NCI-H2107 treated with DMSO at 0.1 percent for 48 hours (cell line): ENCODE data around the gene OR8H1.

Experiments used
- DNase-seq: peaks from one replicate; lab custom pipeline; 2025; ENCODE audit not compliant: unreplicated experiment; lab: John Stamatoyannopoulos, UW

The OR8H1 gene

GRCh38 chr11:56292154-56292553 lies at the start of gene OR8H1:
OR8H1 (minus strand) TSS chr11:56292254; CDS start chr11:56291062, 1,192 bp downstream.
- no peak for DNase-seq

GRCh38 chr11:56340289-56340688 lies 48.2 kb upstream of the OR8H1 start:
- DNase-seq, result no peak

GRCh38 chr11:56333156-56333555 lies 41.1 kb upstream of the OR8H1 start:
- DNase-seq, result no peak

- DNase-seq, result no peak
Measured at GRCh38 chr11:56331861-56332491, 39.9 kb upstream of the OR8H1 start.

- no peak for DNase-seq
Measured at GRCh38 chr11:56314844-56315243, 22.8 kb upstream of the OR8H1 start, which contains the start of gene OR8K3. OR8K3 (plus strand) TSS chr11:56315144; CDS start chr11:56318307, 3,163 bp downstream.

GRCh38 chr11:56307836-56308235 lies 15.8 kb upstream of the OR8H1 start:
- no peak for DNase-seq

- DNase-seq, result no peak
Measured at GRCh38 chr11:56296898-56297297, 4.8 kb upstream of the OR8H1 start.

GRCh38 chr11:56273854-56274253 lies 18.2 kb downstream of the OR8H1 start, which contains the start of gene OR5T1:
OR5T1 (plus strand) TSS chr11:56274154; CDS start chr11:56275639, 1,485 bp downstream.
- DNase-seq, result no peak

- no peak for DNase-seq
Measured at GRCh38 chr11:56271092-56271491, 21.0 kb downstream of the OR8H1 start.

- DNase-seq, result no peak
Measured at GRCh38 chr11:56251954-56252353, 40.1 kb downstream of the OR8H1 start, which contains the start of gene OR5T3. OR5T3 (plus strand) TSS chr11:56252254; CDS start chr11:56252254, 0 bp downstream.
